GM21526 (cell line): ENCODE data around the gene ANKRD34A.

ENCODE experiments used
- ATAC-seq: cut with Tn5 transposase; IDR thresholded peaks from one replicate; pipeline ENCODE4 v1.9.1; 2021; ENCODE audit warnings: moderate library complexity; ENCODE audit not compliant: unreplicated experiment, low FRiP score

The ANKRD34A gene

GRCh38 chr1:145912128-145912641 is 52.2 kb downstream of the ANKRD34A start:
- no peak for ATAC-seq
